Spleen (tissue), 7 donors: ENCODE results near the gene FAM53B.

Experiments used
- CTCF ChIP-seq, 11 experiments: fragments of 200-600 bp in 7 of 11; fragments of 450-650 bp in 4 of 11; sonication (generic) in 4 of 11; IDR thresholded peaks in 8 of 11; conservative IDR thresholded peaks in 3 of 11; 1 replicate in 7 of 11; 2 replicates in 4 of 11; pipeline versions ENCODE4 v1.4.0 to v1.8.0; 2016 to 2021; ENCODE audit warnings: antibody characterized with exemption in 11 of 11, inconsistent platforms in 4 of 11, mild to moderate bottlenecking in 1 of 11
- POLR2A ChIP-seq, 3 donors: fragments of 450-650 bp; IDR thresholded peaks; one replicate each; pipeline ENCODE4 v1.5.1; 2017; ENCODE audit warnings: antibody characterized with exemption in 3 of 3, mild to moderate bottlenecking in 1 of 3
- POLR2AphosphoS5 ChIP-seq, 3 donors: sonication (generic); formaldehyde crosslinking; IDR thresholded peaks; one replicate each; pipeline ENCODE4 v1.5.1; 2017; ENCODE audit warnings: antibody characterized with exemption in 3 of 3
- donor health status: DM: no; HTN: no; CAD: no; lungs with moderate emphysema.
- donor health status: DM: no; HTN: no; CAD: no.
- donor health status: DM: no; HTN: no; CAD: no.

- TF ChIP-seq CTCF (IDR thresholded peaks at IDR 0.05 in 8 of 11, conservative IDR thresholded peaks at IDR 0.05 in 3 of 11) (no peak), POLR2AphosphoS5 (IDR thresholded peaks at IDR 0.05) (no peak), POLR2A (IDR thresholded peaks at IDR 0.05) (no peak)
Measured at GRCh38 chr10:124745252-124745651, 1.1 kb upstream of the FAM53B start.
